Germinal center (tissue), 1 donor: ENCODE measurements around the gene MYO3B.
"Not testable (repeated sequence)": the region's sequence is repeated elsewhere in the genome, so short reads cannot be mapped to it uniquely, and the experiment has no call there.

Experiments used
- DNase-seq: peaks from one replicate; pipeline ENCODE4 v3.0.0; 2012; ENCODE audit warnings: mixed read lengths, low spot score

The MYO3B gene

DNA sequence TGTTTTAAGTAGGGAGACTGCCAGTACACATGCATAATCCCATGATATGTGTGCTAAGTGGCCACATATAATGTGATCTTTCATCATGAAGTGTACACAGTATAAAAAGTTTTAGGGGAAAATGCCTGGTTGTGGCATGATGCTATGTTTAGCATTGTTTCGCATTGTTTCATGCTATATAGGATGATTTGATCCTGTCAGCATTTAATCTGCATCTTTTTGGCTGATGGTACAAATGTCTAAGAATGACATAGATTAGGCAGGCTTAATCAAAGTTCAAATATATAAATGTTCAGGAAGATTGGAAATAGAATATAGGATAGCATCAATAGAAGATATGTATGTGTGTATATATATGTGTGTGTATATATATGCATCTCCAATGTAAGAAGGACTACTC lies 83.6 kb downstream of the MYO3B start:
- DNase-seq = no peak

DNA sequence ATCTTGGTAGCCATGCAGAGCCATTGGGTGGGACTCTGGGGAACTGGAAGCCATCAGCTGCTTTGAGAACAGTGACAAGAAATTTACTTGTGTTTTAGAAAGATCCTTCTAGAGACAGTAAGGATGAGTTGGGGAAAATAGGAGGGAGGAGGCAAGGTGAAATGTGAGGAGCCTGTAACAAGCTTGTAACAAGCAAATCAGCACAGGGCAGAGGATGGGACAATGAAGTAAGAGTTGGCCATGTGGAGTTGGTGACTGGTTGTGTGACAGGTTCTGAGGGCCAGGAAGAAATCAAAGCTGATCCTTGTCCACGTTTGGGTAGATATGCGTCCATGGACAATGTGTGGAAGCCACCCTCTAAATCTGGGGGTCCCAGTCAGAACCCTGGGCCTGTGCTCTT lies 84.4 kb downstream of the MYO3B start:
- no peak for DNase-seq

GRCh38 chr2:170262806-170263205 lies 84.9 kb downstream of the MYO3B start:
- DNase-seq = no peak

DNA sequence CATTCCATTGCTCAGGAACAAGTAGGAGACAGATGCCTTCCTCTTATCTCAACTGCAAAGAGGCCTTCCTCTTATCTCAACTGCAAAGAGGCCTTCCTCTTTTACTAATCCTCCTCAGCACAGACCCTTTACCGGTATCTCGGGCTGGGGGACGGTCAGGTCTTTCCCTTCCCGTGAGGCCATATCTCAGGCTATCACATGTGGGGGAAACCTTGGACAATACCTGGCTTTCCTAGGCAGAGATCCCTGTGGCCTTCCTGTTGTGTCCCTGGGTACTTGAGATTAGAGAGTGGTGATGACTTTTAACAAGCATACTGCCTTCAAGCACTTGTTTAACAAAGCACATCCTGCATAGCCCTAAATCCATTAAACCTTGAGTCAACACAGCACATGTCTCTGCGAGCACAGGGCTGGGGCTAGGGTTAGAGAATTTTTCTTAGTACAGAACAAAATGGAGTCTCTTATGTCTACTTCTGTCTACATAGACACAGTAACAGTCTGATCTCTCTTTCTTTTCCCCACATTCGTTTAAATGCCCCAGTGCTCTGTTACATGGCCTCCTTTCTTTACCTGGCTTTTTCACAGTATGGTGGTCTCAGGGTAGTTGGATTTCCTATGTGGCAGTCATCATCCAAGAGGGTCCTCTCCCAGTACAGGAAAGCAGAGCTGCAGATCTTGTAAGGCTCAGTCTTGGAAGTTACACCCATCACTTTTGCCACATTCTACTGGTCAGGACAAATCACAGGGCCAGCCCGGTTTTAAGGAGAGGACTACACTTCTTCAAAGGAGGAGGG lies 86.0 kb downstream of the MYO3B start:
- not testable (repeated sequence) for DNase-seq

GRCh38 chr2:170264522-170264860 lies 86.5 kb downstream of the MYO3B start:
- no peak for DNase-seq

GRCh38 chr2:170264865-170265264 lies 86.9 kb downstream of the MYO3B start:
- DNase-seq = no peak

- DNase-seq = no peak
Measured at GRCh38 chr2:170265321-170265720, 87.4 kb downstream of the MYO3B start.

GRCh38 chr2:170266358-170266757 lies 88.4 kb downstream of the MYO3B start:
- DNase-seq = no peak

GRCh38 chr2:170267071-170267470 lies 89.1 kb downstream of the MYO3B start:
- no peak for DNase-seq

GRCh38 chr2:170270278-170270864 lies 92.4 kb downstream of the MYO3B start:
- no peak for DNase-seq

DNA sequence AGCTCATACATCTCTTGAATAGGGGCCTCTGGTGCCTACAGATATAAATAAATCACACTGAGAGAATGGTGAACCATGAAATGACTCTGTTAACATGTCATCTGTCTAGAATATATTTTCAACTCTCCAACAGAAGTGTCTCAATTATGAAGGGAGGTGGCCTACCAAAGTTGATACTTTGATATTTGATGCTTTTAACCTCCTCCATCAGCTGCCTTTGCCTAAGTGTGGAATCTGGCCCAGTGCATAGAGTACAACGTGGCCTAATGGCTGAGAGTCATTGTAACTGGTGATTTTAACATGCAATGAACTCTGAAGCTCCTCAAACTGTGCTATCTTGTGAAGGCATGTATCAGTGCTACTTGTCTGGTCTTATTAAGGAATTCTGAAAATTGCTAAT lies 93.4 kb downstream of the MYO3B start:
- no peak for DNase-seq

GRCh38 chr2:170276056-170276455 lies 98.1 kb downstream of the MYO3B start:
- DNase-seq = no peak

DNA sequence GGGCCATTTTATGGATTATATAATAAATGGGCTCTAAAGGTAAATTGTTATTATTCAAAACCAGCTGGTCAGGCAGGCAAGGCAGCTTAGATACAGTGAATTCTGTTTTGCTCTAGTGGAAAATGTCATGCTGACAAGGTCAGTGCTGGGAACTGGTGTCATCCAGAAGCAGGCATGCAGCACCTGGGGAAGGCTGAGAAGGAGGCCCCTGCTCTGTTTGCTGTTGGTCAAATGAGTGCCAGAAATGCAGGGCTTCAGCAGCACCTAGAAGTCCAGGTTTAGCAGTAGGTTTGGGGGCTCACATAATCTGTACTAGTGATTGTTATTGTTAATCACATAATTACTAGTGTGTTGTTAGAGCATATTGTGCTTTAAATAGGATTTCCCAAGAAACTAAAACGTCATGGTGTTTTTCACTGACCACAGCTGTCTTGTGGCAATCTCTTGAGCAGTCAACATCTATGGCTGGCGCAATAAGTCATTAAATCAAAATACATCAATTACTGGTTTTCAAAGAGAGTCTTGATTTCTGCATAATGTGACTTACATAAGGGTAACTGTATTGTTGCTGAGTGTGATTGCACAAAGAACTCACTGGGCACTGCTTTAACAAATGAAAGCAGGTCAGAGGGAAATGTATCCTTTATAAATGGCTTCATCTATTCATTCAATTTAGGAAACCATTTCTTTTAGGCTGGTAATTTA lies 99.1 kb downstream of the MYO3B start:
- DNase-seq = no peak

DNA sequence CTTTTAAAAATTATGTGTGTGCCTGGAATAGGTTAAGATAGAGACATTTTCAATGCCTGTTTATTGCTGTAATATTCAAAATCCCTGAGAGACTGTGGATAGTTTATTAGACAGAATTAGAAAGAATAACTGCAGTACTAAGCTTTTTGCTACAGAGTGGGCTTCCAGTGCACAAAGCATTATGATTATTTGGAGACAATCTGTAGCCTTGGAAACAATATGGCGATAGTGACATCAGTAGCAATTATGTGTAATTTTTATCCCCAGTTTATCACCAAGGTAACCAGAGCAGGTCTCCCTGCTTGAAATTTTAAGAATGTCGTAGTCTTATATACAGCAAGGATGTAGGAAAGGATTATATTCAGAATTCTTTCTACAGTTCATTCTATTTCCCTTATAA lies 100.0 kb downstream of the MYO3B start:
- no peak for DNase-seq

- not testable (repeated sequence) for DNase-seq
Measured at GRCh38 chr2:170279615-170280014, 101.7 kb downstream of the MYO3B start.

- no peak for DNase-seq
Measured at GRCh38 chr2:170282851-170283250, 104.9 kb downstream of the MYO3B start.

DNA sequence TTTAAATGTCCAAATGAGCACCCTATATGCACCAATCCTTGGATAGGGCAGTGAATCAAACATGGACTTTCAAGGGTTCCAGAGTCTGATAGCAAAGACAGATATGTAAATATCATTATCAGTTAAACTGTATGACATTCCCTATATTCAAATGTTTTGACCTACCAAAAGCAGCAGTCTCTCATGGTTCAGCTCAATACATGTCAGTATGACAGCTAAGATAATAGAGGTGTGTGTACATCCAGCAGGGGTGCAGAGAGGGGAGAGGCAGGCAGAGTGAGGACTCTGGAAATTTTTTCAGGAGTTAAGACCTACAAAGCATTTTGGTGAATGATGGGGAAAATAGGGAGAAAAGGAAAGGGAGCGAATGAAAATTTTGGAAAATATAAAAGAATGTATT lies 106.3 kb downstream of the MYO3B start:
- no peak for DNase-seq

GRCh38 chr2:170288859-170289258 lies 110.9 kb downstream of the MYO3B start:
- DNase-seq = no peak

- no peak for DNase-seq
Measured at GRCh38 chr2:170291474-170291873, 113.5 kb downstream of the MYO3B start.

GRCh38 chr2:170292415-170292814 lies 114.5 kb downstream of the MYO3B start:
- no peak for DNase-seq

- no peak for DNase-seq
Measured at GRCh38 chr2:170297496-170297895, 119.5 kb downstream of the MYO3B start.

- no peak for DNase-seq
Measured at GRCh38 chr2:170298115-170298514, 120.2 kb downstream of the MYO3B start.

DNA sequence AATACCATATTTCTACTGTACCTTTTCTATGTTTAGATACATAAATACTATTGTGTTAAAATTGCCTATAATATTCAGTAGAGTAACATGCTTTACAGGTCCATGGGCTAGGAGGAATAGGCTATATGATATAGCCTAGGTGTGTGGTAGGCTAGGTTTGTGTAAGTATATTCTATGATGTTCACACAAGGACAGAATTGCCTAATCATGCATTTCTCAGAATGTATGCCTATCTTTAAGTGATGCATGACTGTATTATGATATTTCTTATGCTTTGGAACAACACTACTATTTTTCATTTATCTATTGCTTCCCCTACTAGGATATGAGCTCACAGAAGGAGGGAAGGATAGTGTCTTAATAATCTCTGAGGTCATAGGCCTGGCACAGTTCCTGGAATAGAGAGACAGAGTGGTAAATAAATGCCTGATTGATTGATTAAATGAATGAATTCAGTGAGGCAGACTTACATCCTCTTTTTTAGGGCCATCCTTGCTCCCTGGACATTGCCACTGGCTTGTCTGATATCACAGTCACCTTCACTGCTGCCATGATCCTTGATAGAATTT lies 121.0 kb downstream of the MYO3B start:
- DNase-seq = no peak
